NK-92 treated with Interleukin-12 subunit alpha and Interleukin-12 subunit beta, amount 100 ng/mL, for 24 hours (cell line): Measurements from ENCODE around the gene CIBAR2.

Experiments used
- DNase-seq: peaks from one replicate; lab custom pipeline; 2025; lab: John Stamatoyannopoulos, UW

Gene CIBAR2

DNA sequence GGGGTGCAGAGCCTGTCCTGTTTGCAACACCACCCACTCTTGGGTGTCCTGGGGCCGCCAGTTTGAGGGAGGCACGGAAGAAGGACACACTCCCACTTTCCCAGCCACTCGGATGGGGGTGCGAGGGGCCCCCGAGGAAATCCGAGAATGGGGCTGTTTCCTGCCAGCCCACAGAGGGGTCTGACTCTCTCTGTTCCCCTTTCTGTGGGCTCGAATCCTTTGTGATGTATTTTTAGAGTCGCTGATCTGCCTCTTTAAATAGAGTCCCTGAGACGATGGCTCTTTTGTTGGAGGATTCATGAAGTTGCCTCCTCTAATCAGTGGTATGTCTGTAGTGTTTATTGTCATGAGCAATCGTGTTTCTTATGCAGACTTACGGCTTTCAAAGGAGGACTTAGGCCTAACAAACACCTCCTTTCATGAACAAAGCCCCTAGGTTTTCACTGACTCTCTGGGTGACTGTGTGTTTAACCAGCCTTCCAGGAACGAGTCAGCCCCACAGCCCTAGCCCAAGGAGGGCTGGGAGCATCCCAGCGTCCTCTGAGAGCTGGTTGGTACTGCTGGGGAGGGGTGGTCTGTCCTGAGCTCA, 29.1 kb downstream of the CIBAR2 start:
- DNase-seq = no peak

GRCh38 chr16:85082173-85083050, 29.9 kb downstream of the CIBAR2 start:
- no peak for DNase-seq

DNA sequence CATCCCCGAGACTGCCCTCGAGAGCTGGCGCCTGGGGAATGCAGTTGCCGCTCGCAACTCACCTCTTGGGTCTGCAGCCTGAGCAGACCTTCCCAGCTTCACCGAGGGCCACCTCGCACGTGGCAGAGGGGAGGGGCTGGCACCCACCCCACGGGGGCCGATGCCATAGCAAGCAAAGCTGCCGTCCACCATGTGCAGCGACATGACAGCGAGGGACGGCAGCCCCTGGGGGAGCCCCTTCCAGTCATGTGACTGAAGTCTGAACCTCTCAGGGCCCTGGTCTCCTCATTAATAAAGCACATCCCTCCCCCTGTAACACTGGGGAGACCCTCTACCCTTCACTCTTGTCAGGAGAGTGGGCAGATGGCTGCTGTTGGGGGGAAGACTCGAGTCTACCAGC, 30.5 kb downstream of the CIBAR2 start:
- DNase-seq = no peak

- no peak for DNase-seq
These were observed 31.2 kb downstream of the CIBAR2 start for GRCh38 chr16:85081038-85081437.

DNA sequence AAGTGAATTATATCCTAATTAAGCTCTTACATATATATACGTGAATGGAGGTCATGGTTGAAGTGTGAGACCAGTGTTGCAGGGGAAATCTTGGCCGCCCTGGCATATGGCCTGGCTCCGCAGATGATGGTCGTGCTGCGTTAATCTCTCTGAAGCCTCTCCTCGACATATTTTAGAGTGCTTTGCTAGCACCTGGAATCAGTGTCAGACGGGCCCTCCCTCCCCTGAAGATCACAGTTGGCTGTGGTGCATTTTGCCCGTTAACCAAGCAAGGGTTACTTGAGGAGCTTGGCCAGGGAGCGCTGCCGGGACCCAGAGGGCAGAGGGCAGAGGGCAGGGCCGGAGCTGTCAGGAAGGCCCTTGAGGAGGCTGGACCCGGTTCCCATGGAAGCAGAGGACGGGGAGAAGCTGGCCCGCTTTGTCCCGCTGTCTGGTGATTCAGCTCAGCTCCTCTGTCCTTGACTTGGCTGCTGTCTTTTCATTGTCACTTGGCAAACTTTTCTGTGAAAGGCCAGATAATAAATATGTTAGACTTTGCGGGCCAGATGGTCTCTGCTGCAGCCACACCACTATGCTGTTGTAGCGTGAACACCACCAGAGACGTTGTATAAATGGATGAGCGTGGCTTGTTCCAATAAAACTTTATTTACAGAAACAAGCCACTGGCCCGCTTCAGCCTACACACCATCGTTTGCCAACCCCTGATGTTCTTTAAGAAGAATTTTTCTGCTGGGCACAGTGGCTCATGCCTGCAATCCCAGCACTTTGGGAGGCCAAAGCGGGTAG, 32.3 kb downstream of the CIBAR2 start:
- no peak for DNase-seq

GRCh38 chr16:85078952-85079351, 33.3 kb downstream of the CIBAR2 start:
- no peak for DNase-seq

- DNase-seq = no peak
These were observed 34.0 kb downstream of the CIBAR2 start for GRCh38 chr16:85078226-85078625.

- DNase-seq = no peak
These were observed 34.6 kb downstream of the CIBAR2 start for GRCh38 chr16:85077576-85078125.

GRCh38 chr16:85077039-85077438, 35.2 kb downstream of the CIBAR2 start:
- no peak for DNase-seq

- no peak for DNase-seq
These were observed 36.9 kb downstream of the CIBAR2 start for GRCh38 chr16:85075236-85075924.

GRCh38 chr16:85074225-85074914, 37.9 kb downstream of the CIBAR2 start:
- DNase-seq = no peak

- no peak for DNase-seq
These were observed 39.3 kb downstream of the CIBAR2 start for GRCh38 chr16:85072947-85073346.

DNA sequence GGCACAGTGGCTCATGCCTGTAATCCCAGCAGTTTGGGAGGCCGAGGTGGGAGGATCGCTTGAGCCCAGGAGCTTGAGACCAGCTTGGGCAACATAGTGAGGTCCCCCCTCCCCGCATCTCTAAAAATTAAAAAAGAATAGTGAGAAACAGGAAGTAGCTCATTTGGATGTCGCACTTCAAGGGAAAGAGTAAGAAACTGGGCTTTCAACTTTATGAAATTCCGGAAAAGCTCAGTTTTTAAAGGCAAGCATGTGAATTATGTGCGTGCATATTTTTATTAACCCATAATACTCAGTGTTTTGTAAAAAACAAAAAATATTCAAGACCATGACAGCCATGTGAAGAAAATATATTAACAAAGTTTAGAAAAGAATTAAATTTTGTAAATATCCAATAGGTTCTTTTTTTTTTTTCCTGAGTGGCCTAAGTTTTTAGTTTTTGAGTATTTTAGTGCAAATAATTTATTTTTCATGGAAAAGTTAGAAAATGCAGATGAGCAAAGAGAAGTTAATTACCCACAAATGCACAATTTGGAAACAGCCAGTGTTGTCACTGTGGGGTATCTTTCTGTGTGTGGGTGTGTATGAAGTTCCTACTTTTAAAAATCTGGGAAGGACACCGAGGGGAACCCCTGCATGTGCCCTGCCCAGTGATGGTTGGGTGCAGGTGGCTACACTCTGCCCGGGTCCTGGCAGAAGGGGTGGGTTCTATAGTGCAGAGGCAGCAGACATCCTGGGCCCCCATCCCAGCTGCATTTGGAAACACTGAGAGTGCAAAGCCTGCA, 40.0 kb downstream of the CIBAR2 start:
- DNase-seq = no peak

DNA sequence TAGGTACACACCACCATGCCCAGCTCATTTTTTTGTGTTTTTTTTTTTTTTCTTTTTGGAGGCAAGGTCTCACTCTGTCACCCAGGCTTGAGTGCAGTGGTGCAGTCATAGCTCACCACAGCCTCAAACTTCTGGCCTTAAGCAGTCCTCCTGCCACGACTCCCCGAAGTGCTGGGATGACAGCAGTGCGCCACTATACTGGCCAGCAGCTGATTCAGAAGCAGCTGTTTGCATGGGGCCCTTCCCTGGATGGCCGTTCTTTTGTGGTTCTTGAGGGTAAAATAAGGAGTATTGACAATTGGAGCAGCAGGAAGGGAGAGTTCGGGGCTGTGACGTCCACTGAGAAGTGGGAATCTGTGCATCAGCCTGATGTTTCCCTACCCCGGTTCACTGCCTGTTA, 43.1 kb downstream of the CIBAR2 start:
- no peak for DNase-seq

DNA sequence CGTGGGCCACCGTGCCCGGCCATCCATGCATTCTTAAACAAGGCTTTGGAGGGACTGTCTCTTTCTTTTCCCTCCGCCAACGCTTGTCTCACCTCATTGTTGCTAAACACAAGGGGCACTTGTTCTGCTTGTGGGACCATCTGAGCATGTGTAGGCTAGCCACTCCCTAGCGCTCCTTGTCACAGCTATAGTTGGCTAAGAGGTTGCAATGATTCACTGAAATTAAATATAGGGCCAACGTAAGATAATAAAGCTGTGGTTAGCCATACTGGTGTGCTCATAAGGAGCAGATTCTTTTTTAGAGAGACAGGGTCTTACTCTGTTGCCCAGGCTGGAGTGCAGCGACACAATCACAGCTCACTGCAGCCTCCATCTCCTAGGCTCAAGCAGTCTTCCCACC, 43.5 kb downstream of the CIBAR2 start:
- DNase-seq = no peak

DNA sequence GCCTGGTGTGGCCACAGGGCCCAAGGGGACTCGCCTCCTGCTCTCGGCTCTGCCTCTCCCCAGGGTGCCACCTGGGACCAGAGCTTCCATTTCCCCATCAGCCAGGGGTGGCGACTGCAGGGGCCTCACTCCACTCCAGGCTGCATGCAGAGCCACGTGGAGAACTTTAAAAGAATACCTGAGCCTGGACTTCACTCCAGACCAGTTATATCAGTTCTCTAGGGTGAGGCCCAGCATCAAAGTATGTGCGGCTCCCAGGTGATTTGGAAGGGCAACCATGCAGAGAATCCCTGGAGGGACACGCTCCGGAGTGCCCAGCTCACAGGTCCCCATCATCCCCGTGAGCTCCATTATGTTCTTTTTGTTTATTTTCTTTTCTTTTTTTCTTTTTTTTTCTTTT, 44.8 kb downstream of the CIBAR2 start:
- no peak for DNase-seq

GRCh38 chr16:85067024-85067423, 45.2 kb downstream of the CIBAR2 start:
- no peak for DNase-seq

DNA sequence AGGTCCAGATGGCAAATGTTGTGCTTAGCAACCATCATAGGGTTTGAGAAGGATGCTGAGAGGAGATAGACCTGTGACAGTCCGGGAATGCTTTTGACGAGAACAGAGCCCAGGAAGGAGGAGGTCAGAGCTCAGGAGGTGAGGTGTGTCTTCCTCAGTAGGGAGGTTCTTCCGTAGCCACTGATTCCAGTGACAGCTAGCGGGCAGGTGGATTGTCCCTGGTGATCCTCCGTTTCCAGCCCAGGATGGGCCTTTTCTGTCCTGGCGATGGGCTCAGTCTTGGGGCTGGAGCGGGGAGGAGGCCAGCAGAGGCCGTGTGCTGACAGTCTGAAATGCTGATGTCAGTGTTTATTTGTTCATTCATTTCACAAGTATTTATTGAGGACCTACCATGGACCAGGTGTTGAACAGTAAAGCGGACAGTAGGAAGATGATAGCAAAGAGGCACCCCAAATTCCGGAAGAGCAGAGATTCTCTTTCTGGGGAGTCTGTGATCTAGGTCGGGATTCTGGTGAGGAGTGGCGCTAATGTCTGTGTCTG, 45.9 kb downstream of the CIBAR2 start:
- no peak for DNase-seq

DNA sequence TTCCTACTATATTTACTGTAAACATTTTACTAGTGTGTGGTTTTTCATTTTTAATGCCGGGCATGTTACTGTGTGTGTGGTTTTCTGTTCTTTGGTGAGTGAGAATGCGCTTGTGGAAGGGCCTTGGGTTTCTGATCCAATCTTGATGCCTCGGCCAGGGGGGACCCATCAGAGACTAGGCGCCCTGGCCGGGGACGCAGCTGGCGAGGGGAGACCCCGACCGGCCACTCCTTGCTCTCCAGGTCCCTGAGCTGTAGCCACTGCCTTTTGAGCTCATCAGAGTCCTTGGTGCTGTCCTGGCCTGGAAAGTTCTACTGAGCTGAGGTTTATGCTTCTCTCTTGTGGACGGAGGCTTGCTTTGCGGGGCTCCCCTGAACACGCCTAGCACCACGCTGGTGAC, 47.2 kb downstream of the CIBAR2 start:
- DNase-seq = no peak

- no peak for DNase-seq
These were observed 48.1 kb downstream of the CIBAR2 start for GRCh38 chr16:85064186-85064585.
